Measurements from ENCODE around the gene PUM2.

DNA sequence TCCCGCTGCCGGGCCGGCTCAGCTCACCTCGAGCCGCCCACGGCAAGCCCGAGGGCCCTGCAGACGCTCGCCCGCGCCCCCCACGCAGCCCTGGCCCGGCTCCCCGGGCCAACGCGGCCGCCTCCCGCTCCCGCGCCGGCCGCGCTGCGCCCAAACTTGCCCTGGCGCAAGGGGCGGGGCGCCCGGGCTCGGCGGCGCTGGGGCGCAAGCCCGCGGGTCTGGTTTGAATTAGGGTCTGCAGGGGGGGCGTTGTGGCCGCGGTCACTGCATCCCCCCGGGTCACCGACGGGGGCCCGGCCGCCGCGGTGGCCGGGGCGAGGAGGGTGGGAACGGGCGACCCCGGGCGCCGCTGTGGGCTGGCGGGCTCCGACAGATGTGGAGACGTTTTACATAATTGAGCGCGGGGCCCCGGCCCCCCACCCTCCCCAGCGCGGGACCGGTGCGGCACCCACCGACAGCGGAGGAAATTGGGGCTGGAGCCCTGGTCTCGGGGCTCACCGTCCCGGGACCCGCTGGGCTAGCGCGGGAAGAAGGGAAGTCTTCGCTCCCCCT lies 126.4 kb downstream of the PUM2 start:
- TF ChIP-seq, protein P1, sequence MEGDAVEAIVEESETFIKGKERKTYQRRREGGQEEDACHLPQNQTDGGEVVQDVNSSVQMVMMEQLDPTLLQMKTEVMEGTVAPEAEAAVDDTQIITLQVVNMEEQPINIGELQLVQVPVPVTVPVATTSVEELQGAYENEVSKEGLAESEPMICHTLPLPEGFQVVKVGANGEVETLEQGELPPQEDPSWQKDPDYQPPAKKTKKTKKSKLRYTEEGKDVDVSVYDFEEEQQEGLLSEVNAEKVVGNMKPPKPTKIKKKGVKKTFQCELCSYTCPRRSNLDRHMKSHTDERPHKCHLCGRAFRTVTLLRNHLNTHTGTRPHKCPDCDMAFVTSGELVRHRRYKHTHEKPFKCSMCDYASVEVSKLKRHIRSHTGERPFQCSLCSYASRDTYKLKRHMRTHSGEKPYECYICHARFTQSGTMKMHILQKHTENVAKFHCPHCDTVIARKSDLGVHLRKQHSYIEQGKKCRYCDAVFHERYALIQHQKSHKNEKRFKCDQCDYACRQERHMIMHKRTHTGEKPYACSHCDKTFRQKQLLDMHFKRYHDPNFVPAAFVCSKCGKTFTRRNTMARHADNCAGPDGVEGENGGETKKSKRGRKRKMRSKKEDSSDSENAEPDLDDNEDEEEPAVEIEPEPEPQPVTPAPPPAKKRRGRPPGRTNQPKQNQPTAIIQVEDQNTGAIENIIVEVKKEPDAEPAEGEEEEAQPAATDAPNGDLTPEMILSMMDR (IDR thresholded peaks at IDR 0.05; ENCODE audit: insufficient read depth, low read length, poor library complexity, severe bottlenecking), result no peak
- TF ChIP-seq EZH2phosphoT487 (conservative IDR thresholded peaks at IDR 0.05; ENCODE audit: low read length), result no peak
